ENCODE measurements around the gene FAM209B.

The FAM209B gene

GRCh38 chr20:56575157-56575556, 42.1 kb downstream of the FAM209B start:
- Histone ChIP-seq H3K4me1 (ENCODE audit: insufficient read depth, poor library complexity, severe bottlenecking) (peaks cover 16% of the 10 kb centered on the region), H3K9me3 (ENCODE audit: severe bottlenecking) (no peaks in the 10 kb centered on the region), H3K36me3 (ENCODE audit: low read depth) (no peaks in the 10 kb centered on the region), H3K27ac (ENCODE audit: poor library complexity, severe bottlenecking) (peak overlapping the region; percentile 31), H3K27me3 (ENCODE audit: insufficient read depth, poor library complexity, severe bottlenecking) (no peaks in the 10 kb centered on the region), H3K4me3 (ENCODE audit: severe bottlenecking) (no peak overlapping the region)
- TF ChIP-seq, protein P1, sequence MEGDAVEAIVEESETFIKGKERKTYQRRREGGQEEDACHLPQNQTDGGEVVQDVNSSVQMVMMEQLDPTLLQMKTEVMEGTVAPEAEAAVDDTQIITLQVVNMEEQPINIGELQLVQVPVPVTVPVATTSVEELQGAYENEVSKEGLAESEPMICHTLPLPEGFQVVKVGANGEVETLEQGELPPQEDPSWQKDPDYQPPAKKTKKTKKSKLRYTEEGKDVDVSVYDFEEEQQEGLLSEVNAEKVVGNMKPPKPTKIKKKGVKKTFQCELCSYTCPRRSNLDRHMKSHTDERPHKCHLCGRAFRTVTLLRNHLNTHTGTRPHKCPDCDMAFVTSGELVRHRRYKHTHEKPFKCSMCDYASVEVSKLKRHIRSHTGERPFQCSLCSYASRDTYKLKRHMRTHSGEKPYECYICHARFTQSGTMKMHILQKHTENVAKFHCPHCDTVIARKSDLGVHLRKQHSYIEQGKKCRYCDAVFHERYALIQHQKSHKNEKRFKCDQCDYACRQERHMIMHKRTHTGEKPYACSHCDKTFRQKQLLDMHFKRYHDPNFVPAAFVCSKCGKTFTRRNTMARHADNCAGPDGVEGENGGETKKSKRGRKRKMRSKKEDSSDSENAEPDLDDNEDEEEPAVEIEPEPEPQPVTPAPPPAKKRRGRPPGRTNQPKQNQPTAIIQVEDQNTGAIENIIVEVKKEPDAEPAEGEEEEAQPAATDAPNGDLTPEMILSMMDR (IDR thresholded peaks at IDR 0.05; ENCODE audit: poor library complexity, severe bottlenecking), result no peak
- ATAC-seq (ENCODE audit: low read depth) (peak; percentile 1; the same call in 1 of the 3 replicates), DNase-seq (ENCODE audit: low spot score) (no peak)

DNA sequence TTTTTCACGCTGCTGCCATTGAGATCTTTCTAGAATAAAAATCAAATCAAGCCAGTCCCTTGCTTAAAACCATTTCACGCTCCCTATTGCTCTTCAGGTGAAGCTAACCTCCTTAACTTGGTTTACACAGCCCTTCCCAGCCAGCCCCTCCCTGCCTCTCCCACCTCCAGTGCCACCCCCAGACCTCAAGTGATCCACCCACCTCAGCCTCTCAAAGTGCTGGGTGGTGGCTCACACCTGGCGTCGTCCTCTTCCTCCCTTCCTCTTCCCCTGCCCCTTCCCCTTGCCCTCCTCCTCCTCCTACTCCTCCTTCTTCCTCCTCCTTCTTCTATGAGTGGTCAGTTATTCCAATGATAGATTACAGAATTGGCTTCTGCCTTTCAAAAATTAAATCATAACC, 42.9 kb downstream of the FAM209B start:
- Histone ChIP-seq H3K27me3 (ENCODE audit: insufficient read depth, poor library complexity, severe bottlenecking) (no peaks in the 10 kb centered on the region), H3K9me3 (ENCODE audit: severe bottlenecking) (no peaks in the 10 kb centered on the region), H3K4me1 (ENCODE audit: insufficient read depth, poor library complexity, severe bottlenecking) (peaks cover 16% of the 10 kb centered on the region), H3K27ac (ENCODE audit: poor library complexity, severe bottlenecking) (no peak overlapping the region), H3K4me3 (ENCODE audit: severe bottlenecking) (no peak overlapping the region), H3K36me3 (ENCODE audit: low read depth) (no peaks in the 10 kb centered on the region)
- TF ChIP-seq, protein P1 (IDR thresholded peaks at IDR 0.05; ENCODE audit: poor library complexity, severe bottlenecking), result no peak
- ATAC-seq (ENCODE audit: low read depth) (no peak), DNase-seq (ENCODE audit: low spot score) (no peak)

- DNase-seq (ENCODE audit: low spot score) (no peak), ATAC-seq (ENCODE audit: low read depth) (no peak)
- no peak overlapping the region for H3K4me3 ChIP-seq (ENCODE audit: severe bottlenecking)
- H3K36me3 ChIP-seq (ENCODE audit: low read depth), result no peaks in the 10 kb centered on the region
- no peaks in the 10 kb centered on the region for H3K27me3 ChIP-seq (ENCODE audit: insufficient read depth, poor library complexity, severe bottlenecking)
- no peak overlapping the region for H3K27ac ChIP-seq (ENCODE audit: poor library complexity, severe bottlenecking)
- no peaks in the 10 kb centered on the region for H3K9me3 ChIP-seq (ENCODE audit: severe bottlenecking)
- TF ChIP-seq, protein P1 (IDR thresholded peaks at IDR 0.05; ENCODE audit: poor library complexity, severe bottlenecking), result no peak
- peaks cover 9% of the 10 kb centered on the region for H3K4me1 ChIP-seq (ENCODE audit: insufficient read depth, poor library complexity, severe bottlenecking)
These were observed 46.3 kb downstream of the FAM209B start for GRCh38 chr20:56579301-56579710.

DNA sequence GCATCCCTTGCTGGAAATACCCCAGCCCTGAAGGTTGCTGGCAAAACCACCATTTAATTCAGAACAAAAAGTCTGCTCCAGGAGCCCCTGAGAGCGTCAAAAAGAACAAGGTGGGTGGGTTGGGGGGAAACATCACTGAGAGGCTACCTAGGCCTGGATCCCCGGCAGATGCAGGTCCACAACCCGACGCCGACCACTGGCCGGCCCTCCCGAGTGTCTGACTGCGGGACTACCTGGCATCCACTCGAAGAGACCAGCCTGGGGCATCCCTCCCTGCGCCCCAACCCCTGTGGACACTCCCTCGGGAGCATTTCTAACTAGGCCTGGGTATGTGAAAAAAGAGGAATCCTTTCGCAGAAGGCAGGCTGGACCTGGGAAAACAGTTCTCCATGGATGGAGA, 47.2 kb downstream of the FAM209B start:
- Histone ChIP-seq H3K27ac (ENCODE audit: poor library complexity, severe bottlenecking) (no peak overlapping the region), H3K4me3 (ENCODE audit: severe bottlenecking) (no peak overlapping the region), H3K36me3 (ENCODE audit: low read depth) (no peaks in the 10 kb centered on the region), H3K9me3 (ENCODE audit: severe bottlenecking) (no peaks in the 10 kb centered on the region), H3K4me1 (ENCODE audit: insufficient read depth, poor library complexity, severe bottlenecking) (peaks cover under 1% of the 10 kb centered on the region), H3K27me3 (ENCODE audit: insufficient read depth, poor library complexity, severe bottlenecking) (no peaks in the 10 kb centered on the region)
- TF ChIP-seq, protein P1 (IDR thresholded peaks at IDR 0.05; ENCODE audit: poor library complexity, severe bottlenecking), result no peak
- ATAC-seq (ENCODE audit: low read depth), result no peak
- DNase-seq (ENCODE audit: low spot score), result no peak

DNA sequence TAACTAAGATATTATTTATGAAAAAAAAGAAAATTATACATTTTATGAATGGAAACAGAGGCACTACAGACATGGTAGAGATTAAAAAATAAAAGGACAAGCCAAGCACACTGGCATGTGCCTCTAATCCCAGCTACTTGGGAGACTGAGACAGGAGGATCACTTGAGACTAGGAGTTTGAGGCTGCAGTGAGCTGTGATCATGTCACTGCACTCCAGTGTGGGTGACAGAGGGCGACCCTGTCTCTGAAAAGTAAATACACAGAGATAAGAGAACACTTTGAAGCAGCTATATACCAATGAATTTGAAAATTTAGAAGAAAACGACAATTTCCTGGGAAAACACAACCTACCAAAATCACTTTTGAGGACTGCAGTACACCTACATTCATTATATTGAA, 48.7 kb downstream of the FAM209B start:
- Histone ChIP-seq H3K4me1 (ENCODE audit: insufficient read depth, poor library complexity, severe bottlenecking) (no peaks in the 10 kb centered on the region), H3K36me3 (ENCODE audit: low read depth) (no peaks in the 10 kb centered on the region), H3K27ac (ENCODE audit: poor library complexity, severe bottlenecking) (no peak overlapping the region), H3K4me3 (ENCODE audit: severe bottlenecking) (no peak overlapping the region), H3K27me3 (ENCODE audit: insufficient read depth, poor library complexity, severe bottlenecking) (no peaks in the 10 kb centered on the region), H3K9me3 (ENCODE audit: severe bottlenecking) (no peaks in the 10 kb centered on the region)
- no peak for DNase-seq (ENCODE audit: low spot score)
- no peak for ATAC-seq (ENCODE audit: low read depth)
- TF ChIP-seq, protein P1 (IDR thresholded peaks at IDR 0.05; ENCODE audit: poor library complexity, severe bottlenecking), result no peak
